ENCODE data around the gene LONRF3. TPM values are rescaled to one million over a fixed set of nuclear protein-coding genes. Genes with fewer than 3 reads are reported as not detected.
"Not testable (repeated sequence)": the region's sequence is repeated elsewhere in the genome, so short reads cannot be mapped to it uniquely, and the experiment has no call there.

LONRF3 gene
- total RNA-seq, 1 experiment from 2014 or later, result not detected

GRCh38 chrX:118983513-118983912 lies 9.1 kb downstream of the LONRF3 start:
- DNase-seq (ENCODE audit: low read depth), result no peak

GRCh38 chrX:118988911-118989310 lies 14.5 kb downstream of the LONRF3 start:
- no peak for DNase-seq (ENCODE audit: low read depth)

- DNase-seq (ENCODE audit: low read depth), result no peak
Observed at GRCh38 chrX:118989886-118990285, 15.5 kb downstream of the LONRF3 start.

GRCh38 chrX:118990512-118991227 lies 16.3 kb downstream of the LONRF3 start:
- DNase-seq (ENCODE audit: low read depth), result no peak

- DNase-seq (ENCODE audit: low read depth), result not testable (repeated sequence)
Observed at GRCh38 chrX:118992441-118993121, 18.2 kb downstream of the LONRF3 start.

GRCh38 chrX:119003462-119003861 lies 29.0 kb downstream of the LONRF3 start:
- no peak for DNase-seq (ENCODE audit: low read depth)

- DNase-seq (ENCODE audit: low read depth), result peak; percentile 38
Observed at GRCh38 chrX:119004920-119005524, 30.6 kb downstream of the LONRF3 start.

GRCh38 chrX:119007189-119007770 lies 32.9 kb downstream of the LONRF3 start:
- no peak for DNase-seq (ENCODE audit: low read depth)

- DNase-seq (ENCODE audit: low read depth), result no peak
Observed at GRCh38 chrX:119008110-119008744, 33.8 kb downstream of the LONRF3 start.

GRCh38 chrX:119009071-119009470 lies 34.7 kb downstream of the LONRF3 start:
- DNase-seq (ENCODE audit: low read depth), result no peak

- DNase-seq (ENCODE audit: low read depth), result no peak
Observed at GRCh38 chrX:119010491-119010890, 36.1 kb downstream of the LONRF3 start.

GRCh38 chrX:119013164-119013563 lies 38.7 kb downstream of the LONRF3 start:
- no peak for DNase-seq (ENCODE audit: low read depth)

- DNase-seq (ENCODE audit: low read depth), result peak; percentile 90
Observed at GRCh38 chrX:119015407-119016237, 41.2 kb downstream of the LONRF3 start.

GRCh38 chrX:119017077-119017476 lies 42.7 kb downstream of the LONRF3 start:
- no peak for DNase-seq (ENCODE audit: low read depth)

GRCh38 chrX:119025900-119026299 lies 51.5 kb downstream of the LONRF3 start:
- no peak for DNase-seq (ENCODE audit: low read depth)

GRCh38 chrX:119026344-119026743 lies 51.9 kb downstream of the LONRF3 start:
- DNase-seq (ENCODE audit: low read depth), result not testable (repeated sequence)

GRCh38 chrX:119027960-119028732 lies 53.7 kb downstream of the LONRF3 start:
- DNase-seq (ENCODE audit: low read depth), result peak; percentile 41

GRCh38 chrX:119028733-119029330 lies 54.4 kb downstream of the LONRF3 start:
- no peak for DNase-seq (ENCODE audit: low read depth)

GRCh38 chrX:119029656-119030055 lies 55.2 kb downstream of the LONRF3 start:
- DNase-seq (ENCODE audit: low read depth), result not testable (repeated sequence)
